Tibial nerve (tissue), 4 donors: ENCODE results near the gene MOSPD3.

Experiments
- EP300 ChIP-seq, 2 donors: sonication (generic); formaldehyde crosslinking; IDR thresholded peaks; one replicate each; pipeline ENCODE4 v1.6.1; 2017; ENCODE audit warnings: antibody characterized with exemption in 2 of 2, mild to moderate bottlenecking in 1 of 2
- POLR2A ChIP-seq, 2 donors: fragments of 450-650 bp; IDR thresholded peaks; one replicate each; pipeline ENCODE4 v1.6.1; 2017; ENCODE audit warnings: antibody characterized with exemption in 2 of 2, mild to moderate bottlenecking in 2 of 2, moderate library complexity in 2 of 2
- TF ChIP-seq, protein P1 (sequence below), 5 experiments: fragments of 200-600 bp in 3 of 5; fragments of 450-650 bp in 2 of 5; sonication (generic) in 3 of 5; IDR thresholded peaks; one replicate each; pipeline ENCODE4 v1.5.1; 2016 to 2019; ENCODE audit warnings: antibody characterized with exemption in 5 of 5, mild to moderate bottlenecking in 3 of 5, moderate library complexity in 2 of 5

DNA sequence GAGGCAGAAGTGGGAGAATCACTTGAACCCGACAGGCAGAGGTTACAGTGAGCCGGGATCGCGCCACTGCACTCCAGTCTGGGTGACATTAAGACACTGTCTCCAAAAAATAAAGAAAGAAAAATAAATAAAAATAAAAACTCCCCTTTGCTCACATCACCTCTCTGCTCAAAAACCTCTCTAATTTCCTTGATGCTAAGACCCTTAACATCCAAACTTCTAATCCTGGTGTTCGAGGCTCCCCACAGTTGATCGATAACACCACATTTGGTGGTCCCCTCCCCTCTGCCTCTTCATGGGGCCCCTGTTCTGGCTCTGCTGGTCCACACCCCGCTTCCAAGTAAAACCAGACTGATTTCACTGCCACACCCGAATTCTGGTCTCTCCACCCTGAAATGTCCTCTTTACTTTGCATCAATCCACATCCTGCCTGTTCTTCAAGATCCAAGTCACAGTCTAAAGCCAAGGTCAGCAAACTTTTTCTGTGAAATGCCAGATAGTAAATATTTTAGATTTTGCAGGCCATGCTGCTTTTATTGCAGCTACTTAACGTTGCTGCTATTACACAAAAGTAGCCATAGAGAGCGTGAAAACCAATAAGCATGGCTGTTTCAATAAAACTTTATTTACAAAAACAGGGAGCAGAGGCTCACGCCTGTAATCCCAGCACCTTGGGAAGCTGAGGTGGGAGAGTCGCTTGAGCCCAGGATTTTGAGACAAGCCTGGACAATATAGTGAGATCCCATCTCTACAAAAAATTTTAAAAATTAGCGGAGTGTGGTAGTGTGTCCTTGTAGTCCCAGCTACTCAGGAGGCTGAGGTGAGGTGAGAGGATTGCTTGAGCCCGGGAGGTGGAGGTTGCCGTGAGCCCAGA, 11.8 kb downstream of the MOSPD3 start:
- TF ChIP-seq EP300 (IDR thresholded peaks at IDR 0.05) (no peak), POLR2A (IDR thresholded peaks at IDR 0.05) (no peak)
- TF ChIP-seq, protein P1, sequence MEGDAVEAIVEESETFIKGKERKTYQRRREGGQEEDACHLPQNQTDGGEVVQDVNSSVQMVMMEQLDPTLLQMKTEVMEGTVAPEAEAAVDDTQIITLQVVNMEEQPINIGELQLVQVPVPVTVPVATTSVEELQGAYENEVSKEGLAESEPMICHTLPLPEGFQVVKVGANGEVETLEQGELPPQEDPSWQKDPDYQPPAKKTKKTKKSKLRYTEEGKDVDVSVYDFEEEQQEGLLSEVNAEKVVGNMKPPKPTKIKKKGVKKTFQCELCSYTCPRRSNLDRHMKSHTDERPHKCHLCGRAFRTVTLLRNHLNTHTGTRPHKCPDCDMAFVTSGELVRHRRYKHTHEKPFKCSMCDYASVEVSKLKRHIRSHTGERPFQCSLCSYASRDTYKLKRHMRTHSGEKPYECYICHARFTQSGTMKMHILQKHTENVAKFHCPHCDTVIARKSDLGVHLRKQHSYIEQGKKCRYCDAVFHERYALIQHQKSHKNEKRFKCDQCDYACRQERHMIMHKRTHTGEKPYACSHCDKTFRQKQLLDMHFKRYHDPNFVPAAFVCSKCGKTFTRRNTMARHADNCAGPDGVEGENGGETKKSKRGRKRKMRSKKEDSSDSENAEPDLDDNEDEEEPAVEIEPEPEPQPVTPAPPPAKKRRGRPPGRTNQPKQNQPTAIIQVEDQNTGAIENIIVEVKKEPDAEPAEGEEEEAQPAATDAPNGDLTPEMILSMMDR (IDR thresholded peaks at IDR 0.05): no peak
